ENCODE measurements around the gene ASH1L. TPM values are rescaled to one million over a fixed set of nuclear protein-coding genes. Genes with fewer than 3 reads are reported as not detected.
"Not testable (repeated sequence)": the region's sequence is repeated elsewhere in the genome, so short reads cannot be mapped to it uniquely, and the experiment has no call there.

The ASH1L gene
- total RNA-seq, 1 donor from 2014 or later, result 15.0 TPM

GRCh38 chr1:155453141-155453540, 109.5 kb downstream of the ASH1L start:
- TF ChIP-seq, protein P1, sequence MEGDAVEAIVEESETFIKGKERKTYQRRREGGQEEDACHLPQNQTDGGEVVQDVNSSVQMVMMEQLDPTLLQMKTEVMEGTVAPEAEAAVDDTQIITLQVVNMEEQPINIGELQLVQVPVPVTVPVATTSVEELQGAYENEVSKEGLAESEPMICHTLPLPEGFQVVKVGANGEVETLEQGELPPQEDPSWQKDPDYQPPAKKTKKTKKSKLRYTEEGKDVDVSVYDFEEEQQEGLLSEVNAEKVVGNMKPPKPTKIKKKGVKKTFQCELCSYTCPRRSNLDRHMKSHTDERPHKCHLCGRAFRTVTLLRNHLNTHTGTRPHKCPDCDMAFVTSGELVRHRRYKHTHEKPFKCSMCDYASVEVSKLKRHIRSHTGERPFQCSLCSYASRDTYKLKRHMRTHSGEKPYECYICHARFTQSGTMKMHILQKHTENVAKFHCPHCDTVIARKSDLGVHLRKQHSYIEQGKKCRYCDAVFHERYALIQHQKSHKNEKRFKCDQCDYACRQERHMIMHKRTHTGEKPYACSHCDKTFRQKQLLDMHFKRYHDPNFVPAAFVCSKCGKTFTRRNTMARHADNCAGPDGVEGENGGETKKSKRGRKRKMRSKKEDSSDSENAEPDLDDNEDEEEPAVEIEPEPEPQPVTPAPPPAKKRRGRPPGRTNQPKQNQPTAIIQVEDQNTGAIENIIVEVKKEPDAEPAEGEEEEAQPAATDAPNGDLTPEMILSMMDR (IDR thresholded peaks at IDR 0.05; ENCODE audit: insufficient read depth, low read length, severe bottlenecking), result no peak
- H3K27me3 ChIP-seq (ENCODE audit: control insufficient read depth, insufficient read depth, low read length), result no peaks in the 10 kb centered on the region
- peaks cover 5% of the 10 kb centered on the region for H3K36me3 ChIP-seq (ENCODE audit: control insufficient read depth, insufficient read depth, low read length)
- FAIRE-seq, result no peak
- no peak for DNase-seq (ENCODE audit: low read depth)
- no peak overlapping the region for H3K4me3 ChIP-seq (ENCODE audit: low read depth, low read length)

DNA sequence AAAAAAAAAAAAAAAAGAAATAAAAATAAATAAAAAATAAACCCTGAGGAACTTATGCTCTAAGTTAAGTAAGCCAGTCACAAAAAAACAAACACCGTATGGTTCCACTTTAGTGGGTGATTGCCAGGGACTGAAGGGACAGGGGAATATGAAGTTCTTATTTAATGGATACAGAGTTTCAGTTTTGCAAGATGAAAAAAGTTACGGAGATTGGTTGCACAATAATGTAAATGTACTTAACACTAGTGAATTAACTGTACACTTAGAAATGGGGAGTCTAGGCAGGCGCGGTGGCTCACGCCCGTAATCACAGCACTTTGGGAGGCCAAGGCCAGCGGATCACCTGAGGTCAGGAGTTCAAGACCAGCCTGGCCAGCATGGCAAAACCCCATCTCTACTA, 111.4 kb downstream of the ASH1L start:
- TF ChIP-seq, protein P1 (IDR thresholded peaks at IDR 0.05; ENCODE audit: insufficient read depth, low read length, severe bottlenecking), result no peak
- FAIRE-seq, result no peak
- no peaks in the 10 kb centered on the region for H3K27me3 ChIP-seq (ENCODE audit: control insufficient read depth, insufficient read depth, low read length)
- H3K36me3 ChIP-seq (ENCODE audit: control insufficient read depth, insufficient read depth, low read length), result peaks cover 5% of the 10 kb centered on the region
- no peak for DNase-seq (ENCODE audit: low read depth)
- H3K4me3 ChIP-seq (ENCODE audit: low read depth, low read length), result no peak overlapping the region

DNA sequence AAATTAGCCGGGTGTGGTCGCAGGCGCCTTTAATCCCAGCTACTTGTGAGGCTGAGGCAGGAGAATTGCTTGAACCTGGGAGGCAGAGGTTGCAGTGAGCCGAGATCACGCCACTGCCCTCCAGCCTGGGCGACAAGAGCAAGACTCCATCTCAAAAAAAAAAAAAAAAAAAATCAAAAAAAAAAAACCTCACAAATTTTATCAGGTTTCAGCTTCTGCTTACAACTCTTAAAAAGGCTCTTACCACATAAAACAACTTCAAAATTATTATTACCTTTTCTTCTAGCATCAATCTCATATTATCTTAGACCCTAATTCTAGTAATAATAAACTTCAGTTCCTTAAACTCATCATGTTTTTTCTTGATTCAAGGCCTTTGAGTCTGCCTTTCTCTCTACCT, 120.2 kb downstream of the ASH1L start:
- not testable (repeated sequence) for H3K4me3 ChIP-seq (ENCODE audit: low read depth, low read length); H3K27me3 ChIP-seq (ENCODE audit: control insufficient read depth, insufficient read depth, low read length); FAIRE-seq; H3K36me3 ChIP-seq (ENCODE audit: control insufficient read depth, insufficient read depth, low read length); DNase-seq (ENCODE audit: low read depth)

- Histone ChIP-seq H3K4me3 (ENCODE audit: low read depth, low read length) (no peak overlapping the region), H3K27me3 (ENCODE audit: control insufficient read depth, insufficient read depth, low read length) (no peaks in the 10 kb centered on the region), H3K36me3 (ENCODE audit: control insufficient read depth, insufficient read depth, low read length) (peaks cover 5% of the 10 kb centered on the region)
- DNase-seq (ENCODE audit: low read depth) (no peak), FAIRE-seq (no peak)
- TF ChIP-seq, protein P1 (IDR thresholded peaks at IDR 0.05; ENCODE audit: insufficient read depth, low read length, severe bottlenecking), result no peak
Observed at GRCh38 chr1:155437405-155437804, 125.2 kb downstream of the ASH1L start.

- DNase-seq (ENCODE audit: low read depth); H3K4me3 ChIP-seq (ENCODE audit: low read depth, low read length); H3K27me3 ChIP-seq (ENCODE audit: control insufficient read depth, insufficient read depth, low read length); FAIRE-seq; H3K36me3 ChIP-seq (ENCODE audit: control insufficient read depth, insufficient read depth, low read length): not testable (repeated sequence)
Observed at GRCh38 chr1:155433831-155434389, 128.7 kb downstream of the ASH1L start.

GRCh38 chr1:155433128-155433830, 129.3 kb downstream of the ASH1L start:
- DNase-seq (ENCODE audit: low read depth); H3K36me3 ChIP-seq (ENCODE audit: control insufficient read depth, insufficient read depth, low read length); H3K4me3 ChIP-seq (ENCODE audit: low read depth, low read length); FAIRE-seq; H3K27me3 ChIP-seq (ENCODE audit: control insufficient read depth, insufficient read depth, low read length): not testable (repeated sequence)

DNA sequence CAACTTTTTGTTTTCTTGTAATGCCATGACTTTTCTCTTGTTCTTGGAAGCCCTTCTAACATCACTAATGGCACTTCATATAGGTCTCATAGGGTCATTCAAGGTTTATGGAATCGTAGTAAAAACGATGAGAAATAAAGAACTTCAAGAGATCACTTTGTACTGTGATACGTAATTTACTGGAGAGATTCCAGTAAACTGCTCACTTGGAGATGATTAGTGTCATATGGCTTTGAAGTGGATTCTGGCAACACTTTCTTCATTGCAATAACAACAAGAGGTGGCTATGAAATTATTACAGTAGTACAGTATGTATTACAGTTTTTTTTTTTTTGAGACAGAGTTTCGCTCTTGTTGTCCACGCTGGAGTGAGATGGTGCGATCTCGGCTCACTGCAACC, 138.5 kb downstream of the ASH1L start:
- peaks cover 4% of the 10 kb centered on the region for H3K36me3 ChIP-seq (ENCODE audit: control insufficient read depth, insufficient read depth, low read length)
- H3K27me3 ChIP-seq (ENCODE audit: control insufficient read depth, insufficient read depth, low read length), result no peaks in the 10 kb centered on the region
- TF ChIP-seq, protein P1 (IDR thresholded peaks at IDR 0.05; ENCODE audit: insufficient read depth, low read length, severe bottlenecking), result no peak
- FAIRE-seq, result no peak
- no peak for DNase-seq (ENCODE audit: low read depth)
- H3K4me3 ChIP-seq (ENCODE audit: low read depth, low read length), result no peak overlapping the region

Data from bronchial epithelial cell (primary cell).